HG02642 (cell line): ENCODE measurements around the gene LAD1.

Experiments
- ATAC-seq: cut with Tn5 transposase; IDR thresholded peaks from one replicate; pipeline ENCODE4 v1.9.1; 2021; ENCODE audit warnings: mild to moderate bottlenecking; ENCODE audit not compliant: unreplicated experiment, poor library complexity

The LAD1 gene

GRCh38 chr1:201331166-201331565 lies 68.0 kb downstream of the LAD1 start:
- no peak for ATAC-seq
